Stomach smooth muscle (tissue), 2 donors: ENCODE data around the gene COPA.
"Not testable (repeated sequence)": the region's sequence is repeated elsewhere in the genome, so short reads cannot be mapped to it uniquely, and the experiment has no call there.

ENCODE experiments used
- H3K27ac ChIP-seq: one replicate; pipeline ENCODE4 v1.7.0; 2013; ENCODE audit warnings: mild to moderate bottlenecking, low read length, inconsistent platforms
- H3K27me3 ChIP-seq, 2 donors: one replicate each; pipeline ENCODE4 v1.7.0; 2013; ENCODE audit warnings: low read length in 2 of 2; ENCODE audit not compliant: insufficient read depth in 2 of 2, control insufficient read depth in 1 of 2
- H3K36me3 ChIP-seq, 2 donors: one replicate each; pipeline ENCODE4 v1.7.0; 2013; ENCODE audit warnings: low read length in 2 of 2; ENCODE audit not compliant: control insufficient read depth in 2 of 2, insufficient read depth in 2 of 2
- H3K4me1 ChIP-seq: one replicate; pipeline ENCODE4 v1.7.0; 2013; ENCODE audit warnings: low read length; ENCODE audit not compliant: control insufficient read depth, insufficient read depth
- H3K4me3 ChIP-seq, 2 donors: one replicate each; pipeline ENCODE4 v1.7.0; 2013; ENCODE audit warnings: low read length in 2 of 2
- H3K9ac ChIP-seq, 2 donors: one replicate each; pipeline ENCODE4 v1.7.0; 2013; ENCODE audit warnings: low read length in 2 of 2, mild to moderate bottlenecking in 1 of 2
- H3K9me3 ChIP-seq, 2 donors: one replicate each; pipeline ENCODE4 v1.7.0; 2013; ENCODE audit warnings: low read length in 2 of 2; ENCODE audit not compliant: control insufficient read depth in 2 of 2
- donor health status: healthy.
- donor health status: Pancreatic carcinoma.

COPA gene

GRCh38 chr1:160291248-160292220, 51.5 kb downstream of the COPA start:
- Histone ChIP-seq H3K36me3 (peaks cover 71 to 72% of the 10 kb centered on the region in 2 donors), H3K9me3 (no peaks in the 10 kb centered on the region), H3K27ac (no peak overlapping the region), H3K4me1 (no peaks in the 10 kb centered on the region), H3K9ac (no peak overlapping the region), H3K4me3 (no peak overlapping the region), H3K27me3 (no peaks in the 10 kb centered on the region)

GRCh38 chr1:160287769-160288168, 55.3 kb downstream of the COPA start:
- Histone ChIP-seq H3K4me1 (peaks cover 20% of the 10 kb centered on the region), H3K36me3 (peaks cover 35 to 40% of the 10 kb centered on the region in 2 donors)
- not testable (repeated sequence) for H3K4me3 ChIP-seq, H3K9me3 ChIP-seq, H3K27ac ChIP-seq, H3K9ac ChIP-seq, H3K27me3 ChIP-seq

- no peaks in the 10 kb centered on the region for H3K9me3 ChIP-seq
- H3K27me3 ChIP-seq: no peaks in the 10 kb centered on the region
- no peak overlapping the region for H3K27ac ChIP-seq
- H3K36me3 ChIP-seq: peaks cover 32 to 34% of the 10 kb centered on the region in 2 donors
- H3K9ac ChIP-seq: peak overlapping the region in 1 of 2 donors; percentile 98
- peaks cover 21% of the 10 kb centered on the region for H3K4me1 ChIP-seq
- peak overlapping the region; percentile 90 to 95 for H3K4me3 ChIP-seq
Measured at GRCh38 chr1:160285506-160285905, 57.5 kb downstream of the COPA start.

- Histone ChIP-seq H3K36me3 (peaks cover 32 to 34% of the 10 kb centered on the region in 2 donors), H3K27ac (peak within 1 kb of the TSS; percentile 84), H3K9ac (peak within 1 kb of the TSS; percentile 98), H3K9me3 (no peaks in the 10 kb centered on the region), H3K27me3 (no peaks in the 10 kb centered on the region), H3K4me3 (peak within 1 kb of the TSS; percentile 90 to 95), H3K4me1 (peaks cover 21% of the 10 kb centered on the region)
Measured at GRCh38 chr1:160284782-160285344, 58.2 kb downstream of the COPA start, which contains the start of gene PEX19. Gene PEX19 (minus strand): TSS chr1:160285133. CDS start chr1:160285124, 9 bp downstream.

GRCh38 chr1:160284220-160284781, 58.7 kb downstream of the COPA start:
- peaks cover 21% of the 10 kb centered on the region for H3K4me1 ChIP-seq
- peak overlapping the region; percentile 84 for H3K27ac ChIP-seq
- no peaks in the 10 kb centered on the region for H3K9me3 ChIP-seq
- peak overlapping the region; percentile 98 for H3K9ac ChIP-seq
- peak overlapping the region; percentile 90 to 95 for H3K4me3 ChIP-seq
- peaks cover 33 to 35% of the 10 kb centered on the region in 2 donors for H3K36me3 ChIP-seq
- H3K27me3 ChIP-seq: no peaks in the 10 kb centered on the region

GRCh38 chr1:160282807-160283206, 60.2 kb downstream of the COPA start:
- H3K9ac ChIP-seq: no peak overlapping the region
- H3K36me3 ChIP-seq: peaks cover 42 to 47% of the 10 kb centered on the region in 2 donors

GRCh38 chr1:160277987-160278386, 65.1 kb downstream of the COPA start:
- no peak overlapping the region for H3K9ac ChIP-seq
- H3K4me1 ChIP-seq: peaks cover 4% of the 10 kb centered on the region
- H3K36me3 ChIP-seq: peaks cover 54 to 58% of the 10 kb centered on the region in 2 donors
- no peaks in the 10 kb centered on the region for H3K9me3 ChIP-seq
- no peaks in the 10 kb centered on the region for H3K27me3 ChIP-seq
- no peak overlapping the region for H3K4me3 ChIP-seq
- no peak overlapping the region for H3K27ac ChIP-seq

More at GRCh38 chr1:160282807-160283206, 60.2 kb downstream of the COPA start:
- Histone ChIP-seq H3K27ac (no peak overlapping the region), H3K4me3 (no peak overlapping the region), H3K4me1 (peaks cover 21% of the 10 kb centered on the region), H3K27me3 (no peaks in the 10 kb centered on the region), H3K9me3 (no peaks in the 10 kb centered on the region)

GRCh38 chr1:160277330-160277729, 65.7 kb downstream of the COPA start:
- H3K9ac ChIP-seq: no peak overlapping the region
- no peak overlapping the region for H3K27ac ChIP-seq
- H3K27me3 ChIP-seq: no peaks in the 10 kb centered on the region
- H3K4me1 ChIP-seq: no peaks in the 10 kb centered on the region
- H3K36me3 ChIP-seq: peaks cover 53 to 55% of the 10 kb centered on the region in 2 donors
- no peak overlapping the region for H3K4me3 ChIP-seq
- no peaks in the 10 kb centered on the region for H3K9me3 ChIP-seq

GRCh38 chr1:160271025-160271424, 72.0 kb downstream of the COPA start:
- Histone ChIP-seq H3K27ac (no peak overlapping the region), H3K4me3 (no peak overlapping the region), H3K9ac (no peak overlapping the region), H3K36me3 (no peaks in the 10 kb centered on the region), H3K4me1 (no peaks in the 10 kb centered on the region), H3K27me3 (no peaks in the 10 kb centered on the region), H3K9me3 (no peaks in the 10 kb centered on the region)

- Histone ChIP-seq H3K4me1 (peaks cover 9% of the 10 kb centered on the region), H3K9ac (no peak overlapping the region), H3K9me3 (no peaks in the 10 kb centered on the region), H3K4me3 (no peak overlapping the region), H3K27ac (no peak overlapping the region), H3K36me3 (no peaks in the 10 kb centered on the region), H3K27me3 (no peaks in the 10 kb centered on the region)
Measured at GRCh38 chr1:160267284-160267991, 75.6 kb downstream of the COPA start.
